ENCODE measurements around the gene INPP5D. TPM values are rescaled to one million over a fixed set of nuclear protein-coding genes. Genes with fewer than 3 reads are reported as not detected.
A peak's percentile ranks its signal among the peaks of the same experiment; 100 is the strongest.
"Not testable (repeated sequence)": the region's sequence is repeated elsewhere in the genome, so short reads cannot be mapped to it uniquely, and the experiment has no call there.

The INPP5D gene
- total RNA-seq, 2 donors from 2014 or later: 0.66 to 3.0 TPM

DNA sequence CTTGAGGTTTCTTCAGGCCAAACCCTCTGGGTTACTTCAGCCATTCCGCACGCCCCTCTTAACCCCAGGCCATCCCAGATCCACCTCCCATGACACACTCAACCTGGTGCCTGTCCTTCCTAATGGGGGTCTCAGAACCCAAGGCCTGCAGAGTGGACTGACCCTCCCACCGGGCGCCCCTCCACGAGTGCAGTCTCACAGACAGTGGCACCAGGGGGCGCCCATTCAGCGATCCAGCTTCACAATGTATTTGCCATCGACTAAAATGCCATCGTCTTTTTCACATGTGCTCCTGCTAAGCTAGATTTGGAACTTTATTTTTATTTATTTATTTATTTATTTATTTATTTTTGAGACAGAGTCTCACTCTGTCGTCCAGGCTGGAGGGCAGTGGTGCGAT is 38.5 kb downstream of the INPP5D start:
- peak; percentile 80 for DNase-seq
- WGBS, 2 experiments (ENCODE audit: insufficient coverage in 1 of 2, insufficient read length in 1 of 2): 82 to 100% methylated on average over 3 to 10 of the region's 11 CpGs
- H3K36me3 Mint-ChIP-seq (ENCODE audit: low read depth): no peaks in the 10 kb centered on the region

DNA sequence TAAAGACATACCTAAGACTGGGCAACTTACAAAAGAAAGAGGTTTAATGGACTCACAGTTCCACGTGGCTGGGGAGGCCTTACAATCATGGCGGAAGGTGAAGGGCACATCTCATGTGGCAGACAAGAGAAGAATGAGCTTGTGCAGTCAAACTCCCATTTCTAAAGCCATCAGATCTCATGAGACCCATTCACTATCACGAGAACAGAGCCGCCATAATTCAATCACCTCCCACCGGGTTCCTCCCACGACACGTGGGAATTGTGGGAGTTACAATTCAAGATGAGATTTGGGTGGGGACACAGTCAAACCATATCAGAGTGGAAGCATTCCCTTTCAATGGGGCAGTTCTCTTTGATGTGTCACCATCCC is 39.7 kb downstream of the INPP5D start:
- not testable (repeated sequence) for H3K9me3 ChIP-seq (ENCODE audit: control insufficient read depth, low read length); H3K4me1 ChIP-seq (ENCODE audit: control insufficient read depth, insufficient read depth, low read length); DNase-seq; H3K27ac Mint-ChIP-seq; H3K27me3 Mint-ChIP-seq (ENCODE audit: insufficient read depth); H3K36me3 Mint-ChIP-seq (ENCODE audit: low read depth); H3K9me3 Mint-ChIP-seq; H3K27ac ChIP-seq (ENCODE audit: low read depth, low read length); H3K4me3 ChIP-seq (ENCODE audit: low read length); H3K9ac ChIP-seq (ENCODE audit: extremely low read depth, low read length, poor library complexity, severe bottlenecking); H3K36me3 ChIP-seq (ENCODE audit: control insufficient read depth, insufficient read depth, low read length); H3K27me3 ChIP-seq (ENCODE audit: control insufficient read depth, insufficient read depth, low read length, poor library complexity, severe bottlenecking); H3K4me3 Mint-ChIP-seq
- 85 to 92% methylated on average over 7 of the region's 7 CpGs for WGBS, 2 experiments (ENCODE audit: insufficient coverage in 1 of 2, insufficient read length in 1 of 2)
- H3K4me1 Mint-ChIP-seq: peaks cover 15% of the 10 kb centered on the region

More for the DNA sequence above, 38.5 kb downstream of the INPP5D start:
- no peaks in the 10 kb centered on the region for H3K9me3 ChIP-seq (ENCODE audit: control insufficient read depth, low read length)
- H3K27ac ChIP-seq (ENCODE audit: low read depth, low read length): no peak overlapping the region
- H3K27ac Mint-ChIP-seq: no peak overlapping the region
- no peaks in the 10 kb centered on the region for H3K27me3 ChIP-seq (ENCODE audit: control insufficient read depth, insufficient read depth, low read length, poor library complexity, severe bottlenecking)
- H3K4me1 Mint-ChIP-seq: peaks cover 17% of the 10 kb centered on the region
- H3K4me3 Mint-ChIP-seq: no peak overlapping the region
- H3K36me3 ChIP-seq (ENCODE audit: control insufficient read depth, insufficient read depth, low read length): no peaks in the 10 kb centered on the region
- H3K9ac ChIP-seq (ENCODE audit: extremely low read depth, low read length, poor library complexity, severe bottlenecking): no peak overlapping the region
- H3K4me1 ChIP-seq (ENCODE audit: control insufficient read depth, insufficient read depth, low read length): no peaks in the 10 kb centered on the region
- no peak overlapping the region for H3K4me3 ChIP-seq (ENCODE audit: low read length)
- no peaks in the 10 kb centered on the region for H3K27me3 Mint-ChIP-seq (ENCODE audit: insufficient read depth)
- TF ChIP-seq CTCF (conservative IDR thresholded peaks at IDR 0.05): peak; percentile 74
- no peaks in the 10 kb centered on the region for H3K9me3 Mint-ChIP-seq

DNA sequence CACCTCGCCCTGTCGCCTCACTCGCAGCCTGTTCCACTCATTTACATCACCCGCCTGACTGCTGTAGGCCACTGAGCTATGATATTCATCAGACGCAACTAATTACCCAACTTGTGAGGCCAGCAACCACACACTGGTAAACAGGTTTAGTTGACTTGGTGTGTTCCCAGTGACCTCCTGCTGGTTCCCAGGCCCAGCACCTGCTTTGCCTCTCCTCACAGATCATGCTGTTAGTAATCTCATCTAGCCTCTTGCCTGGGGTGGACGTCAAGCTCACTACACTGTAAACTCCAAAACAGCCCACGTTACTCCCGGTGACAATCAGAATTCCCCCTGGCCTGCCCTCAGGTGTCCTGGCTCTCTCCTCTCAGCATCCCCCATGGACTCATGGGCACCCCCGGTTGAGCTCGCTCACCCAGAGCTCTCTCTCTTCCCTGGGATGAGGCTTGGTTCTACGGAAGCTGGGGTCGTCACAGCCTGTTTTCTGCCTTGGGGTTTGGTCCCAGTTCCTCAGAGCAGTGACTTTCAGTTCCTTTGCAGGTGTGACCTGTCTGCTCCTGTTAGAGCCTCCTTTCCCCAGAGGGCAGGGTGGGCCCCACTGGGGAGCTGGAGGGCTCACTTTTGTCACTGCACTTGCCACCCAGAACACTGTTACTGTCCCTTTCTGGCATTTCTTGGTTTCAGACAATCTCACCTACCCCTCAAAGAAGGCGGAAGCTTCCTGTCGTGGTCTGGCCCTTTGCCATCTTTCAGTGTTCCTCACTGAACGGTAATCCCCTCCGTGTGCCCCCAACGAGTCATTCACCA is 40.3 kb downstream of the INPP5D start:
- Mint-ChIP-seq H3K27ac (no peak overlapping the region), H3K27me3 (ENCODE audit: insufficient read depth) (peaks cover 3% of the 10 kb centered on the region), H3K9me3 (no peaks in the 10 kb centered on the region), H3K4me3 (no peak overlapping the region), H3K36me3 (ENCODE audit: low read depth) (no peaks in the 10 kb centered on the region), H3K4me1 (peaks cover 15% of the 10 kb centered on the region)
- no peak overlapping the region for H3K4me3 ChIP-seq (ENCODE audit: low read length)
- no peaks in the 10 kb centered on the region for H3K4me1 ChIP-seq (ENCODE audit: control insufficient read depth, insufficient read depth, low read length)
- no peaks in the 10 kb centered on the region for H3K9me3 ChIP-seq (ENCODE audit: control insufficient read depth, low read length)
- DNase-seq: peak; percentile 52
- no peak for TF ChIP-seq CTCF (conservative IDR thresholded peaks at IDR 0.05)
- no peaks in the 10 kb centered on the region for H3K36me3 ChIP-seq (ENCODE audit: control insufficient read depth, insufficient read depth, low read length)
- 82 to 91% methylated on average over 11 to 17 of the region's 17 CpGs for WGBS, 2 experiments (ENCODE audit: insufficient coverage in 1 of 2, insufficient read length in 1 of 2)
- no peak overlapping the region for H3K9ac ChIP-seq (ENCODE audit: extremely low read depth, low read length, poor library complexity, severe bottlenecking)
- H3K27ac ChIP-seq (ENCODE audit: low read depth, low read length): no peak overlapping the region
- no peaks in the 10 kb centered on the region for H3K27me3 ChIP-seq (ENCODE audit: control insufficient read depth, insufficient read depth, low read length, poor library complexity, severe bottlenecking)
